CD4-positive, alpha-beta T cell (primary cell): ENCODE measurements around the gene IGF2R. TPM values are rescaled to one million over a fixed set of nuclear protein-coding genes. Genes with fewer than 3 reads are reported as not detected.
A peak's percentile ranks its signal among the peaks of the same experiment; 100 is the strongest.

ENCODE experiments used
- ATAC-seq: fragments of 200-7000 bp; cut with Tn5 transposase; one replicate; pipeline ENCODE4 v1.10.0; 2022; ENCODE audit warnings: mild to moderate bottlenecking; ENCODE audit not compliant: poor library complexity
- CTCF ChIA-PET: fragments of 350-600 bp; sonication (Branson Sonifier 250); formaldehyde crosslinking; loops from one replicate; lab custom pipeline; 2021; ENCODE audit warnings: antibody characterized with exemption, inconsistent platforms; lab: Charles Lee
- POLR2A ChIA-PET: fragments of 350-600 bp; sonication (Branson Sonifier 250); formaldehyde crosslinking; loops from one replicate; lab custom pipeline; 2021; ENCODE audit warnings: antibody characterized with exemption, inconsistent platforms; lab: Charles Lee
- DNase-seq, 14 experiments: peaks; one replicate each; pipeline ENCODE4 v3.0.0-alpha.2; 2013 to 2020; ENCODE audit warnings: mixed read lengths in 2 of 14
- H3K27ac ChIP-seq, 2 donors: one replicate each; pipeline versions ENCODE4 v1.5.1 to v1.7.0; 2013; ENCODE audit warnings: low read length in 2 of 2, low read depth in 1 of 2, mild to moderate bottlenecking in 1 of 2
- H3K27me3 ChIP-seq, 2 experiments: 1 replicate in 1 of 2; 2 replicates in 1 of 2; pipeline versions ENCODE4 v1.6.1 to v1.7.0; 2013; ENCODE audit warnings: low read length in 2 of 2, control low read depth in 1 of 2, mild to moderate bottlenecking in 1 of 2, moderate library complexity in 1 of 2; ENCODE audit not compliant: insufficient read depth in 2 of 2, control insufficient read depth in 1 of 2
- H3K36me3 ChIP-seq: one replicate; pipeline ENCODE4 v1.6.1; 2013; ENCODE audit warnings: low read length, control low read depth; ENCODE audit not compliant: insufficient read depth
- H3K4me1 ChIP-seq: one replicate; pipeline ENCODE4 v1.6.1; 2013; ENCODE audit warnings: low read length, control low read depth; ENCODE audit not compliant: insufficient read depth
- H3K4me3 ChIP-seq: one replicate; pipeline ENCODE4 v1.5.1; 2013; ENCODE audit warnings: mild to moderate bottlenecking, low read length, moderate library complexity
- H3K9me3 ChIP-seq, 2 experiments: 1 replicate in 1 of 2; 2 replicates in 1 of 2; pipeline versions ENCODE4 v1.6.1 to v1.7.0; 2013; ENCODE audit warnings: low read length in 2 of 2, mild to moderate bottlenecking in 2 of 2, control low read depth in 1 of 2, moderate library complexity in 1 of 2; ENCODE audit not compliant: control insufficient read depth in 1 of 2, insufficient read depth in 1 of 2
- H3K27ac Mint-ChIP-seq: one replicate; pipeline ENCODE4 v1.8.0; 2020; ENCODE audit warnings: mixed read lengths
- H3K27me3 Mint-ChIP-seq: one replicate; pipeline ENCODE4 v1.8.0; 2021; ENCODE audit warnings: mixed read lengths
- H3K36me3 Mint-ChIP-seq: one replicate; pipeline ENCODE4 v1.8.0; 2021; ENCODE audit warnings: low read depth, mixed read lengths
- H3K4me1 Mint-ChIP-seq: one replicate; pipeline ENCODE4 v1.8.0; 2021; ENCODE audit warnings: low read depth, mixed read lengths
- H3K4me3 Mint-ChIP-seq: one replicate; pipeline ENCODE4 v1.8.0; 2020; ENCODE audit warnings: mild to moderate bottlenecking, mixed read lengths
- H3K9me3 Mint-ChIP-seq: one replicate; pipeline ENCODE4 v1.8.0; 2020; ENCODE audit warnings: mixed read lengths
- CTCF ChIP-seq: fragments of 200-600 bp; IDR thresholded peaks from one replicate; pipeline ENCODE4 v1.8.0; 2022; ENCODE audit warnings: antibody characterized with exemption, mild to moderate bottlenecking
- intact Hi-C, 2 experiments: fragments of 100-400 bp; cut with DNase I in 1 of 2; cut with micrococcal nuclease in 1 of 2; formaldehyde crosslinking; loops; one replicate each; pipeline versions ENCODE4 v1.15.1 to v1.9.0; 2023 to 2025; cut with DNase I, micrococcal nuclease
- total RNA-seq, 174 experiments: library from RNA in 2 of 174; stranded (reverse) in 2 of 174; gene quantifications; one replicate each; pipeline ENCODE4 v1.2.3 and lab custom pipeline; 2021 to 2026

The IGF2R gene
- total RNA-seq, 2 experiments from 2014 or later: 43.8 to 46.7 TPM

GRCh38 chr6:159926542-159927203, 42.2 kb upstream of the IGF2R start:
- Mint-ChIP-seq H3K4me3 (no peak overlapping the region), H3K9me3 (peaks cover 5% of the 10 kb centered on the region), H3K36me3 (no peaks in the 10 kb centered on the region), H3K27me3 (peaks cover 5% of the 10 kb centered on the region), H3K4me1 (peaks cover 22% of the 10 kb centered on the region), H3K27ac (no peak overlapping the region)
- ChIA-PET POLR2A (no interaction called here), CTCF (no interaction called here)
- ATAC-seq (no peak), DNase-seq (no peak)
- peaks cover 17% of the 10 kb centered on the region for H3K4me1 ChIP-seq
- no peak overlapping the region for H3K27ac ChIP-seq
- no peaks in the 10 kb centered on the region for H3K36me3 ChIP-seq
- H3K27me3 ChIP-seq: no peaks in the 10 kb centered on the region
- TF ChIP-seq CTCF: no peak
- peaks cover 0 to 7% of the 10 kb centered on the region in 2 experiments for H3K9me3 ChIP-seq
- intact Hi-C loops: no loop called here
- no peak overlapping the region for H3K4me3 ChIP-seq

GRCh38 chr6:159929819-159930218, 39.1 kb upstream of the IGF2R start:
- Histone ChIP-seq H3K4me3 (no peak overlapping the region), H3K27me3 (no peaks in the 10 kb centered on the region), H3K36me3 (no peaks in the 10 kb centered on the region), H3K4me1 (peaks cover 17% of the 10 kb centered on the region), H3K9me3 (no peaks in the 10 kb centered on the region), H3K27ac (peak overlapping the region in 1 of 2 donors; percentile 59)
- no peak overlapping the region for H3K4me3 Mint-ChIP-seq
- H3K27ac Mint-ChIP-seq: peak overlapping the region; percentile 41
- no peak for TF ChIP-seq CTCF
- ATAC-seq (peak; percentile 90), DNase-seq (peak; percentile 11 to 88 (median 46))
- no peaks in the 10 kb centered on the region for H3K36me3 Mint-ChIP-seq
- H3K9me3 Mint-ChIP-seq: no peaks in the 10 kb centered on the region
- intact Hi-C loops: no loop called here
- peaks cover 5% of the 10 kb centered on the region for H3K27me3 Mint-ChIP-seq
- peaks cover 22% of the 10 kb centered on the region for H3K4me1 Mint-ChIP-seq
- ChIA-PET CTCF (no interaction called here), POLR2A (interaction anchor here (0.8 kb wide), 1 partner anchor 140 kb away, joined by 3 read pairs; the partner anchor contains the start of gene MRPL18)

DNA sequence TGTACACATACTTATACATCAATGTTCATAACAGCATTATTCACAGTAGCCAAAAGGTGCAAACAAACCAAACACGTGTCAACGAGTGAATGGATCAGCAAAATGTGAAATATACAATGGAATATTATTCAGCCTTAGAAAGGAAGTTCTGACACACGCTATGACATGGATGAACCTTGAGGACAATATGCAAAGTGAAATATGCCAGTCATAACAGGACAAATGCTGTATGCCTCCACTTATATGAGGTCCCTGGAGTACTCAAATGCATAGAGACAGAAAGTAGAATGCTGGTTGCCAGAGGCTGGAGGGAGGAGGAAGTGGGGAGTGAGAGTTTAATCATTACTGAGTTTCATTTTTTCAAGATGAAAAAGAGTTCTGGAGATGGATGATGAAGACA, 37.8 kb upstream of the IGF2R start:
- H3K4me1 Mint-ChIP-seq: peaks cover 22% of the 10 kb centered on the region
- ChIA-PET POLR2A (no interaction called here), CTCF (no interaction called here)
- no peak overlapping the region for H3K4me3 ChIP-seq
- DNase-seq: peak in 1 of 14 experiments; percentile 21
- no peak for ATAC-seq
- no peak overlapping the region for H3K27ac ChIP-seq
- H3K36me3 Mint-ChIP-seq: no peaks in the 10 kb centered on the region
- no peaks in the 10 kb centered on the region for H3K9me3 Mint-ChIP-seq
- intact Hi-C loops: no loop called here
- no peaks in the 10 kb centered on the region for H3K36me3 ChIP-seq
- no peak overlapping the region for H3K4me3 Mint-ChIP-seq
- H3K27me3 ChIP-seq: no peaks in the 10 kb centered on the region
- no peak overlapping the region for H3K27ac Mint-ChIP-seq
- no peak for TF ChIP-seq CTCF
- H3K4me1 ChIP-seq: peaks cover 17% of the 10 kb centered on the region
- no peaks in the 10 kb centered on the region for H3K27me3 Mint-ChIP-seq
- H3K9me3 ChIP-seq: no peaks in the 10 kb centered on the region
